OCI-LY7 (cell line): ENCODE data around the gene APOBEC3G.

Source experiments
- EZH2phosphoT487 ChIP-seq: fragments of 200-600 bp; sonication (generic); IDR thresholded peaks from 2 replicates; pipeline ENCODE4 v1.6.1; 2018; ENCODE audit warnings: low read depth, borderline replicate concordance, mild to moderate bottlenecking, mixed run types, antibody characterized with exemption, low read length, moderate library complexity, mixed read lengths
- TF ChIP-seq, protein P1 (sequence below): fragments of 200-600 bp; sonication (generic); conservative IDR thresholded peaks from 2 replicates; pipeline ENCODE4 v1.5.1; 2014; ENCODE audit warnings: mild to moderate bottlenecking, antibody characterized with exemption, low read length, moderate library complexity, mixed read lengths

DNA sequence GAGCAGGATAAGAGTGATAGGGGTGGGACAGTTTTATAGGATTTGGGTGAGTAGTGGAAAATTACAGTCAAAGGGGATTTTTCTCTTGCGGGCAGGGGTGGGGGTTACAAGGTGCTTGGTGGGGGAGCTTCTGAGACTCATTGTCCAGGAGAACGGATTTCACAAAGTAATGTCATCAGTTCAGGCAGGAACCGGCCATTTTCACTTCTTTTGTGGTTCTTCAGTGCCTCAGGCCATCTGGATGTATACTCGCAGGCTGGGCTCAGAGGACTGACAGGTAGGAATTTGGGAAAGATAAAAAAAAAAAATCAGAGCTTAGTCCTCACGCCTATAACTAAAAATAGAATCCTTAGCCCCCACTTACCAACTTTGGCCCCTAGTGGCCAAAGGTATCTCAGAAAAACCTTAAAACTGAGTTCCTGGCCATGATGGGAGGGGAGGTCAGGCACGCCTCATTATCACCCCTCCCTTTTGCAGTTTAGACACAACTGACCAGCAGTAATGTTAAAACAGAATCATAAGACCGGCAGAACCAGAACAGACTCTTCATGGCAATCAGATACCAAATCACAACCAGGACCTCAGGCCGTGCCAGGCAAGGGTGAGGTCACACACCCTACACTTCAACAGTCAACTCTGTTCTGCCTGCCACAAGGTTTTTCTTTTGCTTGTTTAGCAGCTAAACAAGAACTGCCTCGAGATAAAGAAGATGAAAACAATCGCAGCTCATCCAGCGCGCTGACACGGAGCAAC, 8.9 kb upstream of the APOBEC3G start:
- TF ChIP-seq, protein P1, sequence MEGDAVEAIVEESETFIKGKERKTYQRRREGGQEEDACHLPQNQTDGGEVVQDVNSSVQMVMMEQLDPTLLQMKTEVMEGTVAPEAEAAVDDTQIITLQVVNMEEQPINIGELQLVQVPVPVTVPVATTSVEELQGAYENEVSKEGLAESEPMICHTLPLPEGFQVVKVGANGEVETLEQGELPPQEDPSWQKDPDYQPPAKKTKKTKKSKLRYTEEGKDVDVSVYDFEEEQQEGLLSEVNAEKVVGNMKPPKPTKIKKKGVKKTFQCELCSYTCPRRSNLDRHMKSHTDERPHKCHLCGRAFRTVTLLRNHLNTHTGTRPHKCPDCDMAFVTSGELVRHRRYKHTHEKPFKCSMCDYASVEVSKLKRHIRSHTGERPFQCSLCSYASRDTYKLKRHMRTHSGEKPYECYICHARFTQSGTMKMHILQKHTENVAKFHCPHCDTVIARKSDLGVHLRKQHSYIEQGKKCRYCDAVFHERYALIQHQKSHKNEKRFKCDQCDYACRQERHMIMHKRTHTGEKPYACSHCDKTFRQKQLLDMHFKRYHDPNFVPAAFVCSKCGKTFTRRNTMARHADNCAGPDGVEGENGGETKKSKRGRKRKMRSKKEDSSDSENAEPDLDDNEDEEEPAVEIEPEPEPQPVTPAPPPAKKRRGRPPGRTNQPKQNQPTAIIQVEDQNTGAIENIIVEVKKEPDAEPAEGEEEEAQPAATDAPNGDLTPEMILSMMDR = peak; percentile 70
- TF ChIP-seq EZH2phosphoT487 = no peak
